Gastroesophageal sphincter (tissue), 3 donors: Measurements from ENCODE around the gene SIRPA.

ENCODE experiments used
- POLR2A ChIP-seq, 2 donors: fragments of 450-650 bp; IDR thresholded peaks; one replicate each; pipeline ENCODE4 v1.6.1; 2017; ENCODE audit warnings: antibody characterized with exemption in 2 of 2, mild to moderate bottlenecking in 2 of 2, moderate library complexity in 1 of 2
- POLR2AphosphoS5 ChIP-seq: sonication (generic); formaldehyde crosslinking; IDR thresholded peaks from one replicate; pipeline ENCODE4 v1.6.1; 2017; ENCODE audit warnings: antibody characterized with exemption
- TF ChIP-seq, protein P1 (sequence below), 4 experiments: fragments of 200-600 bp in 2 of 4; fragments of 450-650 bp in 2 of 4; sonication (generic) in 1 of 4; IDR thresholded peaks; one replicate each; pipeline ENCODE4 v1.5.1; 2017 to 2019; ENCODE audit warnings: antibody characterized with exemption in 4 of 4, mild to moderate bottlenecking in 2 of 4, moderate library complexity in 2 of 4

DNA sequence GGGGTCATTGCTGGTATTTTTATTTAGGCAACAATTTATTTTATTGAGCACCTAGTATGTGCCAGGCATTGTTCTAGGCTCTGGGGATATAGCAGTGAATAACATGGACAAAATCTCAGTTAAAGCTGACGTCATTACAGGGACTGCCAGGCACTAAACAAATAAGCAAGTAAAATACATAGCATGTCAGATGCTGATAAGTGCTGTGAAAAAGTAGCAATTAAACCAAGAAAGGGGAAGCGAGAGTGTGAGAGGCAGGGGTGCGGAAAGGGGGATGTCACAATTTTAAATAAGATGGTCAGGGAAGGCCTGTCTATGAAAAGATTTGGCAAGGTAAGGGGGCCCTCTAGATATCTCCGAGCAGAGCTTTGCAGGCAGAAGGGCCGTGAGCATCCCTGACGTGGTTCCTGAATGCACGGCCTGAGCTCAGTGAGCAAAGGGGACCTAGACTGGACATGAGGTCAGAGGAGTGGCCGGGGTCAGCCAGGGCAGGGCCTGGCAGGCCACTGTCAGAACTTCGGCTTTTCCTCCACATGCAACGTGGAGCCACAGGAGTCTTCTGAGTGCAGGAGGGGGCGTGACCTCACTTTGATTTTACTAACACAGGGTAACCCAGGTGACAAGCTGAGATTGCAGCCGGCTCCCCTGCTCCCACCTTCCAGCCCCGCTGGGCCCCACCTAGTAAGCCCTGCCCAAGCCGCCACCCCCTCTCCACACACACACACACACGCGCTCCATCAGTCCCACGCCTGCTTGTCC is 24.2 kb upstream of the SIRPA start:
- TF ChIP-seq, protein P1, sequence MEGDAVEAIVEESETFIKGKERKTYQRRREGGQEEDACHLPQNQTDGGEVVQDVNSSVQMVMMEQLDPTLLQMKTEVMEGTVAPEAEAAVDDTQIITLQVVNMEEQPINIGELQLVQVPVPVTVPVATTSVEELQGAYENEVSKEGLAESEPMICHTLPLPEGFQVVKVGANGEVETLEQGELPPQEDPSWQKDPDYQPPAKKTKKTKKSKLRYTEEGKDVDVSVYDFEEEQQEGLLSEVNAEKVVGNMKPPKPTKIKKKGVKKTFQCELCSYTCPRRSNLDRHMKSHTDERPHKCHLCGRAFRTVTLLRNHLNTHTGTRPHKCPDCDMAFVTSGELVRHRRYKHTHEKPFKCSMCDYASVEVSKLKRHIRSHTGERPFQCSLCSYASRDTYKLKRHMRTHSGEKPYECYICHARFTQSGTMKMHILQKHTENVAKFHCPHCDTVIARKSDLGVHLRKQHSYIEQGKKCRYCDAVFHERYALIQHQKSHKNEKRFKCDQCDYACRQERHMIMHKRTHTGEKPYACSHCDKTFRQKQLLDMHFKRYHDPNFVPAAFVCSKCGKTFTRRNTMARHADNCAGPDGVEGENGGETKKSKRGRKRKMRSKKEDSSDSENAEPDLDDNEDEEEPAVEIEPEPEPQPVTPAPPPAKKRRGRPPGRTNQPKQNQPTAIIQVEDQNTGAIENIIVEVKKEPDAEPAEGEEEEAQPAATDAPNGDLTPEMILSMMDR (IDR thresholded peaks at IDR 0.05), result no peak
- no peak for TF ChIP-seq POLR2A (IDR thresholded peaks at IDR 0.05)
- TF ChIP-seq POLR2AphosphoS5, result no peak
